Suppressor macrophage treated with lipopolysaccharide for 1 hour (primary cell): ENCODE measurements around the gene ADH1C.

Source experiments
- DNase-seq, 3 donors: peaks; one replicate each; pipeline ENCODE4 v3.0.0-alpha.2; 2020 to 2022

The ADH1C gene

GRCh38 chr4:99293357-99293756 lies 59.2 kb downstream of the ADH1C start:
- no peak for DNase-seq

- no peak for DNase-seq
Measured at GRCh38 chr4:99290848-99291786, 61.4 kb downstream of the ADH1C start, which contains the start of gene ADH1A. ADH1A (minus strand) TSS chr4:99290985; CDS start chr4:99290914, 71 bp downstream.
